ENCODE measurements around the gene AHSG.

AHSG gene

GRCh38 chr3:186630950-186631641 lies 18.2 kb downstream of the AHSG start:
- no peak for TF ChIP-seq CTCF (IDR thresholded peaks at IDR 0.05)

GRCh38 chr3:186633481-186633880 lies 20.6 kb downstream of the AHSG start:
- TF ChIP-seq CTCF (IDR thresholded peaks at IDR 0.05): no peak

GRCh38 chr3:186635532-186635931 lies 22.7 kb downstream of the AHSG start:
- no peak for TF ChIP-seq CTCF (IDR thresholded peaks at IDR 0.05)

- no peak for TF ChIP-seq CTCF (IDR thresholded peaks at IDR 0.05)
Observed at GRCh38 chr3:186636536-186636935, 23.7 kb downstream of the AHSG start.

GRCh38 chr3:186637686-186638085 lies 24.8 kb downstream of the AHSG start:
- TF ChIP-seq CTCF (IDR thresholded peaks at IDR 0.05): no peak

- TF ChIP-seq CTCF (IDR thresholded peaks at IDR 0.05): no peak
Observed at GRCh38 chr3:186638259-186638658, 25.4 kb downstream of the AHSG start.

- TF ChIP-seq CTCF (IDR thresholded peaks at IDR 0.05): no peak
Observed at GRCh38 chr3:186639778-186640472, 27.1 kb downstream of the AHSG start, which contains the start of gene FETUB. Gene FETUB (plus strand): TSS chr3:186640399. CDS start chr3:186640461, 62 bp downstream.
